Chondrocyte (in vitro differentiated cells): Measurements from ENCODE around the gene ZCCHC2. TPM values are rescaled to one million over a fixed set of nuclear protein-coding genes. Genes with fewer than 3 reads are reported as not detected.

Experiments
- DNase-seq: peaks from one replicate; pipeline ENCODE4 v3.0.0; 2021; ENCODE audit warnings: mixed read lengths, low spot score
- H3K27ac Mint-ChIP-seq: one replicate; pipeline ENCODE4 v1.8.0; 2021; ENCODE audit warnings: mild to moderate bottlenecking, moderate library complexity, mixed read lengths; ENCODE audit not compliant: unreplicated experiment
- H3K27me3 Mint-ChIP-seq: 2 replicates; pipeline ENCODE4 v1.8.0; 2021; ENCODE audit warnings: low read depth, mixed read lengths
- H3K36me3 Mint-ChIP-seq: 2 replicates; pipeline ENCODE4 v1.8.0; 2021; ENCODE audit warnings: low read depth, mixed read lengths
- H3K4me1 Mint-ChIP-seq: 2 replicates; pipeline ENCODE4 v1.8.0; 2021; ENCODE audit warnings: low read depth, mild to moderate bottlenecking, mixed read lengths
- H3K4me3 Mint-ChIP-seq: one replicate; pipeline ENCODE4 v1.8.0; 2021; ENCODE audit warnings: mild to moderate bottlenecking, moderate library complexity, mixed read lengths; ENCODE audit not compliant: unreplicated experiment
- H3K9me3 Mint-ChIP-seq: 2 replicates; pipeline ENCODE4 v1.8.0; 2021; ENCODE audit warnings: low read depth, mixed read lengths
- CTCF ChIP-seq: fragments of 200-600 bp; sonication (generic); IDR thresholded peaks from 2 replicates; pipeline ENCODE4 v1.5.0; 2021; ENCODE audit warnings: antibody characterized with exemption, mild to moderate bottlenecking, moderate library complexity
- total RNA-seq: library from RNA; stranded (reverse); gene quantifications from 3 replicates; pipeline ENCODE4 v1.2.1, GENCODE V29; 2021

ZCCHC2 gene
- total RNA-seq, 1 donor from 2014 or later: 12.6 TPM

DNA sequence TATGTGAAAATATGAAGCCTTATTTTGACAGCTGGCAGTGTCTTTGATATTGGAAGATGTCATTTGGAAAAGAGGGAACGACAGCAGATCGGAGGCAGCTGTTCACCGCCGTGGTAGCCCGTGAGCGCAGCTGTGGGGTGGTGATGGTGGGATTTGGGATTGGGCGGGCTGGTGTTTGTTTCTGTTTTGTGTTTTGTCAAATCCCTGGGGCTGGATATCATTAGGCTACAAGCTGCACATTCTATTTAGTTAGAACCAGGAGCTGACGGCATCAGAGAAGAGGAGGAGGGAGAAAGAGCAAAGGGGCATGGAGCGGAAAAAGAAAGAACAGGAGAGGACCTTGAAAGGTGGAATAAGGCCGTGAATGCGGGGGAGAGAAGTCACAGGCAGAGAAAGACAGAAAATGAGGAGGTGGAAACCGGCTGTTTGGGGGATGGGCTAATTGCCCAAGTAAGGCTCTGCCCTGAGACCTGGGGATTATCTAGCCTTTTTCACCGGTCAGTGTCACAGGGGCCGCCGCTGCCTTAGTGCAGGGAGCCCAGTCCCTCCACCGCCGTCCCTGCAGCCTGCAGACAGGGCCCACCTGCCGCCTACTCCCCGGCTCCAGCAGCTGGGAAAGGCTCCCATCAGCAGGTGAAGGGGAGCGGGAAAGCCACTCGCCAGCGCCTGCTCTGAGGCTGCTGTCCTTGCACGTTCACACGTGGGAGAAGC lies 88.0 kb downstream of the ZCCHC2 start:
- no peaks in the 10 kb centered on the region for H3K36me3 Mint-ChIP-seq
- H3K4me3 Mint-ChIP-seq: no peak overlapping the region
- H3K27me3 Mint-ChIP-seq: peaks cover 20% of the 10 kb centered on the region
- no peak for TF ChIP-seq CTCF
- no peak overlapping the region for H3K27ac Mint-ChIP-seq
- H3K4me1 Mint-ChIP-seq: peaks cover 6% of the 10 kb centered on the region
- DNase-seq: no peak
- no peaks in the 10 kb centered on the region for H3K9me3 Mint-ChIP-seq

- H3K36me3 Mint-ChIP-seq: no peaks in the 10 kb centered on the region
- no peak for TF ChIP-seq CTCF
- H3K4me1 Mint-ChIP-seq: peaks cover 6% of the 10 kb centered on the region
- no peak overlapping the region for H3K4me3 Mint-ChIP-seq
- no peaks in the 10 kb centered on the region for H3K9me3 Mint-ChIP-seq
- DNase-seq: no peak
- H3K27ac Mint-ChIP-seq: no peak overlapping the region
- peaks cover 26% of the 10 kb centered on the region for H3K27me3 Mint-ChIP-seq
These were observed 88.8 kb downstream of the ZCCHC2 start for GRCh38 chr18:62611453-62612288.

DNA sequence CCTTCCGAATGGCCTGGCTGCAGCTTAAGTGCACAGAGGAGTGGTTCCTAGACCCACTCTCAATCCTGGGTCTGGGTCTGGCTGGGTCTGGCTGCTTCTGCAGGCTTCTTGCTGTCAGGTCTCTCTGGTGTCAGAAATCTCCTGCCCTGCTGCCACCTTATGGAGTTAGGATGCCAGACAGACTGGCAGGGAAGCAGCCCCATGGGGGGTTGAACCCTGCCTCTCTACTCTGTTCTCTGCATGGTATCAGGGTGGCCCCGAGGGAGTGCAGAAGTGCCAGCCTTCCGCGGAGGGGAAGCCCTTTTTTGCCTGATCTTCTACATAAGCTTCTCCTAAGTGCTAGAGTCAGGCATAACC lies 89.4 kb downstream of the ZCCHC2 start:
- Mint-ChIP-seq H3K27ac (no peak overlapping the region), H3K9me3 (no peaks in the 10 kb centered on the region), H3K27me3 (peaks cover 28% of the 10 kb centered on the region), H3K36me3 (no peaks in the 10 kb centered on the region), H3K4me3 (no peak overlapping the region), H3K4me1 (peaks cover 6% of the 10 kb centered on the region)
- no peak for DNase-seq
- no peak for TF ChIP-seq CTCF

DNA sequence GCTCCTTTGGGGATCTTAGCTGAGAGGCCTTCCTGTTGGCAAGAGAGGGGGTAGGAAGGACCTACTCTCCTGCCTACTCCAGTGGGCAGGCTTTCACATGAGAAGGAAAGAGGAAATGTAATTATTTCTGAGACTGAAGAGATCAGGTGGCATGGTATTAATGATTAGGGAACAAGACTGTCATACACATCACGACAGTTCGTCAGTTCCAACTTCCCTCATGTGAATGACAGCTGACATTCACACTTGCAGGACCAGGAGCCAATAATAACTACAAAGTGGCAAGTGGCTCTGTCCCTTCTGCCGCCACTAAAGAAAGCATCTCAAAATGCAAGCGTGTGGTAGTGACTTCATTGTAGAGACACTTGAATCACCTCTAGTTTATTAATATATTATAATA lies 90.0 kb downstream of the ZCCHC2 start:
- TF ChIP-seq CTCF: no peak
- H3K27me3 Mint-ChIP-seq: peaks cover 30% of the 10 kb centered on the region
- no peak overlapping the region for H3K4me3 Mint-ChIP-seq
- no peaks in the 10 kb centered on the region for H3K36me3 Mint-ChIP-seq
- no peaks in the 10 kb centered on the region for H3K9me3 Mint-ChIP-seq
- H3K4me1 Mint-ChIP-seq: peaks cover 6% of the 10 kb centered on the region
- H3K27ac Mint-ChIP-seq: no peak overlapping the region
- DNase-seq: no peak

GRCh38 chr18:62614494-62614893 lies 91.7 kb downstream of the ZCCHC2 start:
- Mint-ChIP-seq H3K9me3 (no peaks in the 10 kb centered on the region), H3K36me3 (no peaks in the 10 kb centered on the region), H3K27ac (no peak overlapping the region), H3K4me1 (peaks cover 6% of the 10 kb centered on the region), H3K27me3 (peaks cover 36% of the 10 kb centered on the region), H3K4me3 (no peak overlapping the region)
- no peak for TF ChIP-seq CTCF
- DNase-seq: no peak
